ENCODE data around the gene CDK19.

The CDK19 gene

DNA sequence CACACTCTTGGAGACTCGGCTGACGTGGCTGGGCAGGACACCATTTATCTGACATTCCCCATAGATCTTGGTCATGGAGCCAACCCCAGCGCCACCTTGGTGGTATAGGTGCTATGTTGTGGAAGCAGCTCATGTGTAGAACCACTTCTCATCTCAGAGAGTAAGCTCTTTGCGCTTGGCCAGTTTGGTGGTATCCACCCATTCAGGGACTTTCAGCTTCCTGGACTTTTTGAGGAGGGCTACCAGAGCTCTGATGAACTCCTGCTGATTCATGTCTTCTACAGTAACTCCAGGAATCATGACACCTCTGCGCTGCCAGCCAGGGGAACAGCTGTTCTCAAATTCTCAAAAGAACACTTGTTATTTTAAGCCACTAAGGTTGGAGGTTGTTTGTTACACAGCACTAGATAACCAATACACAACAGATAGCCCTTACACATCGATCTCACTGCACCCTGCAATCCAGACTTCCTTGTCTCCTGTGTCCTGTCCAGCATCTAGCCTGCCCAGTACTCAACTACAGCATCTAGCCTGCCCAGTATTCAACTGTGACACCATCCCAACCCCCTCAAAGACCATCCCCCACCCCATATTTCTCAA lies 252.9 kb downstream of the CDK19 start:
- Mint-ChIP-seq H3K27me3 (no peaks in the 10 kb centered on the region), H3K36me3 (no peaks in the 10 kb centered on the region), H3K4me1 (peaks cover 38% of the 10 kb centered on the region), H3K4me3 (no peak overlapping the region), H3K27ac (peak overlapping the region; percentile 3), H3K9me3 (peaks cover 1% of the 10 kb centered on the region)
- ATAC-seq (ENCODE audit: low read depth) (no peak), DNase-seq (ENCODE audit: low spot score in 2 of 2) (no peak)

DNA sequence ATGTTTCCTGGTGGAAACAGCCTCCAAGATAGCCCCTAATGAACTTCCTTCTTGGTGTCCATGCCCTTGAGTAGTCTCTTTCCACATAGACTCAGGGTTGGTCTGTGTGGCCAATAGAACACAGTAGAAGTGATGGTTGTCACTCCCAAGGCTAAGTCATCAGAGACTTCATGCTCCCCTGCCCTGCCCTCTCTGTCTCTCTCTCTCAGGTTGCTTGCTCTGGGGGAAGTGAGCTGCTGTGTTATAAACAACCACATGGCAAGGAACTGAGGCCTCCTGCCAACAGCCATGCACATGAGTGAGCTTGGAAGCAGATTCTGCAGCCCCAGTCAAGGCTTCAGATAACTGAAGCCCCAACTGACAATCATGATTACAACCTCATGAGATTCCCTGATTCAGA lies 253.6 kb downstream of the CDK19 start:
- no peaks in the 10 kb centered on the region for H3K27me3 Mint-ChIP-seq
- no peak overlapping the region for H3K4me3 Mint-ChIP-seq
- ATAC-seq (ENCODE audit: low read depth) = peak; percentile 68
- no peaks in the 10 kb centered on the region for H3K36me3 Mint-ChIP-seq
- H3K27ac Mint-ChIP-seq = peak overlapping the region; percentile 3
- peaks cover 39% of the 10 kb centered on the region for H3K4me1 Mint-ChIP-seq
- H3K9me3 Mint-ChIP-seq = peaks cover 1% of the 10 kb centered on the region
- no peak for DNase-seq (ENCODE audit: low spot score in 2 of 2)

DNA sequence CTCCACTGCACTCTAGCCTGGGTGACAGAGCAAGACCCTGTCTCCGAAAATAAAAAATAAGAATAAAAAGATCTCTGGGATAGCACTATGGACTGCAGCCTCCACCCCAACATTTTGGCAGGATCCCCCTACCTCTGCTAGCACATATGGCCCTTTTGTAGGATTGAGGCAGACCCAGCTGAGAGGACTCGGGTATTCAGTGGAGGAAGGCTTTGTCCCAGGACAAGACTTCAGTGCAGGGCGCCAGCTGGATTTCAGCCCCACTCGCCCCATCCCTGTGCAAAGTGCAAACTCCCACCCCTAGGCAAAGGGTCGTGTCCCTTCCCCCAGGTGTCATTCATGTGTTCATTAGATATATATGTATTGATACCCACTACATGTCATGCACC lies 254.3 kb downstream of the CDK19 start:
- H3K27me3 Mint-ChIP-seq = no peaks in the 10 kb centered on the region
- peak overlapping the region; percentile 3 for H3K27ac Mint-ChIP-seq
- H3K4me1 Mint-ChIP-seq = peaks cover 39% of the 10 kb centered on the region
- H3K36me3 Mint-ChIP-seq = no peaks in the 10 kb centered on the region
- ATAC-seq (ENCODE audit: low read depth) (no peak), DNase-seq (ENCODE audit: low spot score in 2 of 2) (no peak)
- H3K9me3 Mint-ChIP-seq = peaks cover 1% of the 10 kb centered on the region
- peak overlapping the region; percentile 22 for H3K4me3 Mint-ChIP-seq

DNA sequence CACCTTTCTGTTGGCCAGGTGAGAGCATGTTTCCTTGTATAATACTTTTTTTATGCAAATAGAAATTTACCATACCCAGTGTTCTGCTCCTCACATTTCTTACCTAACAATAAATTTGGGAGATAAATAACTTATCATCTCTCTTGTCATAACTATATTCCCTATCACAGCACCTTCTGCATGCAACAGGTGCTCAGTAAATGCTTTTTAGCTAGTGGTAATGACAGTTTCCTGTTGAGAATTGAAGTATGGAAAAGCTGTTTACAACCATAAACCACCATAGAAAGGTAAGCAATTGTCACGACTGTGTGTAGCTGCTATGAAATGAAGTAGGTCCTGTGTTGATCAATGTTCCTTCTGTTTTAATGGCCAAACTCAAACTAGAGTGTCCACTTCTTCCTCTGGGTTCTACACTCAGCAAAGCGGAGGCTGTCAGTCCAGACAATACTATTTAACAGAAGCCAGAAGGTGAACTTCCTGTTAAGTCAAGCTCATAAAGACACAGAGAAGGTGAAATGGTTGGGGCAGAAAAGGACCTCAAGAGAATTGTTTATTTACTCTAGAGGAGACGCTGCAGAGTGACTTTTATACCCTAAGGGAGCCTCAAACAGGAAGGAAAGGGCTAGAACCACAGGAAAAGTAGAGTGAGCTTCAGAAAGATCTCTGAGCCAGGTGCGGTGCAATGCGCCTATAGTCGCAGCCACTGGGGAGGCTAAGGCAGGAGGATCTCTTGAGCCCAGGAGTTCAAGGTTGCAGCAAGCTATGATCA lies 254.8 kb downstream of the CDK19 start:
- Mint-ChIP-seq H3K27ac (peak overlapping the region; percentile 3), H3K4me3 (peak overlapping the region; percentile 22)

More for the DNA sequence above, 254.8 kb downstream of the CDK19 start:
- peak; percentile 70 for ATAC-seq (ENCODE audit: low read depth)
- Mint-ChIP-seq H3K4me1 (peaks cover 39% of the 10 kb centered on the region), H3K36me3 (no peaks in the 10 kb centered on the region), H3K27me3 (no peaks in the 10 kb centered on the region), H3K9me3 (peaks cover 1% of the 10 kb centered on the region)
- DNase-seq (ENCODE audit: low spot score in 2 of 2) = no peak

All from memory B cell (primary cell).